GM23248 (cell line): ENCODE measurements around the gene ZNF438.

ENCODE experiments used
- EZH2 ChIP-seq: fragments of 200-600 bp; sonication (generic); IDR thresholded peaks from 2 replicates; pipeline ENCODE4 v1.6.1; 2018; ENCODE audit warnings: antibody characterized with exemption, mild to moderate bottlenecking; ENCODE audit not compliant: insufficient read depth, poor library complexity, severe bottlenecking
- EZH2phosphoT487 ChIP-seq: fragments of 200-600 bp; sonication (generic); IDR thresholded peaks from 2 replicates; pipeline ENCODE4 v1.6.1; 2018; ENCODE audit warnings: antibody characterized with exemption, moderate library complexity, mild to moderate bottlenecking, low read depth; ENCODE audit not compliant: insufficient read depth

DNA sequence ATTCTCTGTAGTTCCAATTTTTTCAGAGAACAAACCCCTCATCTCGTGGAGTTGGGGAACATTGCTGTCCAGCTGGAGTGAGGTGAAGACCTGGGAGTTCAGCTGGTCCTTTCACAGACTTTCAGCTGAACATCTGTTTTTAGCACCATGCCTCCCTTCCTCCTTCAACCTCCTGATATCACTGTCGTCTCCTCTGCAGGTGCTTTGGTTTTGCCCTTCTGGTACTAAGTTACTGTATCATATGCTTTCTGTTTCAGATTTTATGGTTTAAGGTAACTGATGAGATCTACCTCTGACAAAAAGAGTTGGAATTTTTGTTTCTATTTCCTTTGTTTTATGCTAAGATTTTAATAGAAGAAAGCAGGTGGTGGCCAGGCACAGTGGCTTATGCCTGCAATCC is 102.9 kb downstream of the ZNF438 start:
- TF ChIP-seq EZH2 (no peak), EZH2phosphoT487 (no peak)
